Esophagus (tissue), 2 donors: ENCODE data around the gene PAXX. TPM values are rescaled to one million over a fixed set of nuclear protein-coding genes. Genes with fewer than 3 reads are reported as not detected.

Source experiments
- H3K27ac ChIP-seq, 2 donors: one replicate each; pipeline ENCODE4 v1.5.1; 2013; ENCODE audit warnings: low read depth in 2 of 2, mild to moderate bottlenecking in 2 of 2, inconsistent platforms in 1 of 2, low read length in 1 of 2, moderate library complexity in 1 of 2
- H3K27me3 ChIP-seq, 2 donors: one replicate each; pipeline ENCODE4 v1.6.1; 2013; ENCODE audit warnings: low read length in 2 of 2, control low read depth in 1 of 2, mild to moderate bottlenecking in 1 of 2; ENCODE audit not compliant: insufficient read depth in 2 of 2, control insufficient read depth in 1 of 2
- H3K36me3 ChIP-seq, 2 donors: one replicate each; pipeline ENCODE4 v1.6.1; 2013; ENCODE audit warnings: low read length in 1 of 2; ENCODE audit not compliant: control insufficient read depth in 2 of 2, insufficient read depth in 2 of 2
- H3K4me1 ChIP-seq, 2 donors: one replicate each; pipeline ENCODE4 v1.6.1; 2013; ENCODE audit warnings: low read length in 1 of 2; ENCODE audit not compliant: control insufficient read depth in 2 of 2, insufficient read depth in 2 of 2
- H3K4me3 ChIP-seq, 2 donors: one replicate each; pipeline ENCODE4 v1.5.1; 2013; ENCODE audit warnings: low read length in 2 of 2, mild to moderate bottlenecking in 2 of 2, low read depth in 1 of 2, moderate library complexity in 1 of 2
- H3K9me3 ChIP-seq, 2 donors: one replicate each; pipeline ENCODE4 v1.6.1; 2013; ENCODE audit warnings: mild to moderate bottlenecking in 2 of 2, low read depth in 1 of 2, low read length in 1 of 2, moderate library complexity in 1 of 2; ENCODE audit not compliant: control insufficient read depth in 2 of 2, insufficient read depth in 1 of 2
- WGBS, 2 donors: extraction: QIAGEN DNeasy Blood & Tissue Kit; methylation state at CpG; one replicate each; pipeline ENCODE4 v1.1.7; 2013; 5-methylcytosine and 5-hydroxymethylcytosine counted together
- polyA plus RNA-seq, 2 donors: library from polyadenylated mRNA; stranded (reverse); fragments of 200-250 nt; gene quantifications; one replicate each; pipeline ENCODE4 v1.2.3, GENCODE V29; 2013
- donor health status: healthy with polysubstance abuse.
- donor health status: Bipolar disorder and iron deficiency.

The PAXX gene
- polyA plus RNA-seq, 2 donors, result 49.7 to 119 TPM

DNA sequence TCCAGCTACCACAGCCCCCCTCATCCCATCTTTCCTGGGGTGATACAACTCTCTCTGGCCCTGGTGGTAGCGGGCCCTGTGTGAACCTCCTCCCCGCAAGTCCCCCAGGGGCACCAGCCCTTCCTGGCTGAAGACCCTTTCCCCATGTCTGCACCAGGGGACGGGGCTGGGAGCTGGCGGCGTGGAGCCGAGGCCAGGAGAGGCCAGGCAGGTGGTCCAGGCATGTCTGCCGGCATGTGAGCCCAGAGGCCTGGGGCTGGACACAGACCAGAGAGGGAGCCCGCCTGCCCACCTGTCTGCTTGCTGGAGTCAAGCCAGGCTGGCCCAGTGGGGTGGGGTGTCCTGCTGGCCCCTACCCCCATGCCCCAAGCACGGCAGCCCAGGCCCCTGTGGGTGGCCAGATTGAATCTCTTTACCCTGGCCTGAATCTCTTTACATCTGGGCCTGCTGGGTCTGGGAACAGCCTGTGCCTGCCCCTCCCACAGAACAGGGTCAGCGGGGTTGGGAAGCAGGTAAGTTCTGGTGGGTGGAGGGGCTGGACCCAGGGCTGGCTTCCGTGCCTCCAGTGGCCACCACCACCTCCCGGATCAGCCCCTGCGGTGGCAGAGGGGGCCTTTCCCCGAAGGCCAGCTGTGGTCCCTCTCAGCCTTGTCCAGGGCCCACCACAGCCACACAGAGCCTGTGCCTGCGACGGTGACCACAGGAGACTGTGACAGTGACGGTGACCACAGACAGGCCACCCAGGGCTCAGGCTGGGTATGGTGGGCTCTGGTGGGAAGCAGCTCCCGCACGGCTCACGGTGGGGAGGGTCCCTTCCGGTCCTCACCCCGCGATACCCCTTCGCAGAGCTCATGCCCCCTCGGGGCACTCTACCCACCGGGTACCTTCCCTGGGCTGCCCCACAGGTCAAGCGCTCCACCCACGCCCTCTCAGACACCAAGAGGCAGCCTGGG is 33.0 kb upstream of the PAXX start:
- no peaks in the 10 kb centered on the region for H3K36me3 ChIP-seq
- whole genome bisulfite sequencing, 2 donors, result 89% methylated on average over 26 to 28 of the region's 28 CpGs
- peaks cover 6 to 12% of the 10 kb centered on the region in 2 donors for H3K4me1 ChIP-seq
- H3K27me3 ChIP-seq, result no peaks in the 10 kb centered on the region
- no peaks in the 10 kb centered on the region for H3K9me3 ChIP-seq
- H3K4me3 ChIP-seq, result no peak overlapping the region
- no peak overlapping the region for H3K27ac ChIP-seq

DNA sequence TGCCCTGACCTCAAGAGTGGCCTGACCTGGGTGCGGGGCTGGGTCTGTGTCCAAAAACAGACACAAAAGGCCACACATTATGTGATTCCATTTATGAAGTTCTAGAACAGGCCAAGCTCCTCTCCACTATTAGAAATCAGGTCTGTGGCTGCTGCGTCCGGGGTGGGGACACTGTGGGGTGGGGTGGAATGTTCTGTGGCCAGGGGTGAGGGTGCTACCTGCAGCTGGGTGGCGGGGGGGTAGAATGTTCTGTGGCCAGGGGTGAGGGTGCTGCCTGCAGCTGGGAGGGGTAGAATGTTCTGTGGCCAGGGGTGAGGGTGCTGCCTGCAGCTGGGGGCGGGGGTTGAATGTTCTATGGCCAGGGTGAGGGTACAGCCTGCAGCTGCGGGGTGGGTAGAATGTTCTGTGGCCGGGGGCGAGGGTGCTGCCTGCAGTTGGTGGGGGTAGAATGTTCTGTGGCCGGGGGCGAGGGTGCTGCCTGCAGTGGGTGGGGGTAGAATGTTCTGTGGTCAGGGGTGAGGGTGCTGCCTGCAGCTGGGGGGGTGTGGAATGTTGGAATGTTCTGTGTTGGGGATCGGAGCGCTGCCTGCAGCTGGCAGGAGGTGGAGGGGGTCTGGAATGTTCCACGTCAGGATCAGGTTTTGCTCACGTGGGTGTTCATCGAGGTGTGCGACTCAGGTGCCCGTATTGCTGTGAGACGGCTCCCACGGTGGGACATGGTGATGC is 31.8 kb upstream of the PAXX start:
- no peaks in the 10 kb centered on the region for H3K9me3 ChIP-seq
- H3K36me3 ChIP-seq, result no peaks in the 10 kb centered on the region
- H3K27ac ChIP-seq, result no peak overlapping the region
- H3K27me3 ChIP-seq, result no peaks in the 10 kb centered on the region
- WGBS, 2 donors, result 81% methylated on average over 19 of the region's 19 CpGs
- H3K4me3 ChIP-seq, result no peak overlapping the region
- H3K4me1 ChIP-seq, result peaks cover 6 to 15% of the 10 kb centered on the region in 2 donors

DNA sequence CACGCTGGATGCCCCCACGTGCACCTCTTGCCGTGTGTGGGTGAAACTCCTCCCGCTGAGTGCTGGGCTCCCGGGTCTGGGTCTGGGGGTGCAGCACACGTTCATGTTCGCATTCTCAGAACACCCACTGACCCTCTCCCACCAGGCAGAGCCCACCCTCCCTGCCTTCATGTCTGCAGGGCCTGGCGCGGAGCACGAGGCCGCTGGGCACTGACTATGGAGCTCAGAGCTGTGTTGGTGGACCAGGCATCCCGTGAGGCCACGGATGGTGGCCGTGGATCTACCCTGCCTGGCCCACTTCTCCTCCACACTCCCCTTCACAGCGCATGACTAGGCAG is 31.3 kb upstream of the PAXX start:
- no peaks in the 10 kb centered on the region for H3K27me3 ChIP-seq
- H3K9me3 ChIP-seq, result no peaks in the 10 kb centered on the region
- peaks cover 6 to 16% of the 10 kb centered on the region in 2 donors for H3K4me1 ChIP-seq
- no peaks in the 10 kb centered on the region for H3K36me3 ChIP-seq
- 74 to 76% methylated on average over 15 of the region's 15 CpGs for whole genome bisulfite sequencing, 2 donors
- no peak overlapping the region for H3K27ac ChIP-seq
- no peak overlapping the region for H3K4me3 ChIP-seq

DNA sequence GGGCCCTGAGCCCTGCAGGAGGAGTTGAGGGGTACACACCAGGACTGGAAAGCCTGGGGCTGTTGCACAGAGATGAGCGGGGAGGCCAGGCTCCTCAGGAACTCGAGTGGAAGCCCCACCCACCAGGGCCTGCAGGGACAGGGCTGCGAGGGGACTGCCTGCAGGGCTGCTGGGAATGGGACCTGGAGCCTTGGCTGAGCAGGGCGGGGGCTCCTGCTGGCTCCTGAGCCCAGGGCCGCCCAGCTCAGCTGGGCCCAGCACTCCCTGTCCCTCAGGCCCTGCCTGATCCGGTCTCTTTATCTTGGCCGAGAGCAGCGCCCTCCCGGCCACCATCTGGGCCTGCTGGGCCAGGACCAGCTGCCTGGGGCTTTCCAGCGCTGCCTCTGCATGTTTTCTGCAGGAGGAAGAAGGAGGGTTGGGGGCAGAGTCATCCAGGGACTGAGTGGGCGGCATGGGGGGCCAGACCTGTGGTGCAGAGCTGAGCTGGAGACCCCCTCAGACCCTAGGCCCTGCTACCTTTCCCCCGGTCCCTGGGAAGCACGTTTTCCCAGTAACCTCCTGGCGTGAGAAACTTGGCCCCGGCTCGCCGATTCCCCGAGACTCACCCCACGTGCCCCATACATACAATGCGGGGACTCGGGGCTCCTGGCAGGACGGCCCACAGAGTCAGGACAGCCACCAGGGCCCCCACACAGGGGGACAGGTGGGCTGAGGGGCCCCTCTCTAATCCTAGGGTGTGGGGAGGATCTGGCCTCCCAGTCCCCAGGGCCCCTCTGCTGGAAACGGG is 30.8 kb upstream of the PAXX start:
- Histone ChIP-seq H3K4me1 (peaks cover 6 to 17% of the 10 kb centered on the region in 2 donors), H3K36me3 (no peaks in the 10 kb centered on the region), H3K27ac (peak overlapping the region in 1 of 2 donors; percentile 26), H3K4me3 (no peak overlapping the region), H3K9me3 (no peaks in the 10 kb centered on the region), H3K27me3 (no peaks in the 10 kb centered on the region)
- WGBS, 2 donors, result 50 to 57% methylated on average over 21 to 23 of the region's 23 CpGs

DNA sequence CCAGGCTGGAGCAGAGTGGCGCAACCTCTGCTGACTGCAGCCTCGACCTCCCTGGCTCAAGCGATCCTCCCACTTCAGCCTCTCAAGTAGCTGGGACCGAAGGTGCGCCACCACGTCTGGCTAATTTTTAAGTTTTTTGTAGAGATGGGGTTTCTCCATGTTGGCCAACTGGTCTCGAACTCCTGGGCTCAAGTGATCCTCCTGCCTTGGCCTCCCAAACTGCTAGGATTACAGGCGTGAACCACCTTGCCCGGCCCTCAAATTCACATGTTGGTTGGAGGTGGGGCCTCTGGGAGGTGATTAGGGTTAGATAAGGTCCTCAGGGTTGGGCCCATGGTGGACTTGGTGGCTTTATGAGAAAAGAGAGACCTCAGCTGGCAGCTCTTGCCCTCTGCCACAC is 30.1 kb upstream of the PAXX start:
- 95 to 96% methylated on average over 9 of the region's 9 CpGs for WGBS, 2 donors
- no peaks in the 10 kb centered on the region for H3K27me3 ChIP-seq
- H3K4me1 ChIP-seq, result peaks cover 6 to 17% of the 10 kb centered on the region in 2 donors
- no peaks in the 10 kb centered on the region for H3K9me3 ChIP-seq
- H3K4me3 ChIP-seq, result no peak overlapping the region
- H3K36me3 ChIP-seq, result no peaks in the 10 kb centered on the region
- no peak overlapping the region for H3K27ac ChIP-seq

DNA sequence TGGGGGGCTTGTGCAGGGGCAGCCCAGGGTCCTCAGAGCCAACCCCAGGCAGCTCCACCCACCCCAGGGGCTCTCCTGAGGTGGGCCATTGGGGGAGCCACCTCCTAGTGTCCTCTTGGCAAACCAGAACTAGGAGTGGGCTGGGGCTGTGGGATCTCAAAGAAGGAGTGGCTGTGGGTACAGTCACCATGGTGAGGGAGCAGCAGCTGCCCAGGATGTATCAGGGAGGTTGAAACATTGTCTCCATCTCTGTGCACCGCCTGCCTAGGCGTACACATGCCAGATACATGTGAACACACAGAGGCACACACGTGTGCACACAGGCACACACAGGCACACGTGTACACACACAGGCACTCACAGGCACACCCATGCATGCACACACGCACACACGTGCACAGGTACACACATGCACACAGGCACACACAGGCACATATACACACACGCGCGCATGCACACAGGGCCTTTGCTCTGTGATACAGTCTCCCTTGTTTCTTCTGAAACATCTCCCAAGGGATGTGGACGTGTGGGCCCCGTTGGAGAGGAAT is 29.4 kb upstream of the PAXX start:
- 86 to 87% methylated on average over 11 of the region's 11 CpGs for WGBS, 2 donors

DNA sequence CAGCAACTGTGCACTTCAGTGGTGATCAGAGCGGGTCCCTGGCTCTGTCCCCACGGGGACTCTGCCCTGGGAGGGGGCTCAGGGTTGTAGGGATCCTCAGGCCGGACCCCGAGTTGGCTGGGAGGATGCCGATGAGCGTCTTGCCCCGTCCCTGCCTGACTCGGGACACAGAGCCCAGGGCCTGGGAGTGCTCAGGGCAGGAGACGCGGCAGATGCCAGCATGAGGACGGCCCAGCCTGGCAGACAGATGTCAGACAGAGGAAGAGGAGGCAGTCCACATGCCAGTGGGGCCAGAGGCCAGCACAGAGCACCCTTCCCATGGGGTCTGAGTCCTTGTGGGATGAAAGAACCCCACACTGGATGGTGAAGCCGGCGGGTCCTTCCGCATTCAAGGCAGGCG is 28.9 kb upstream of the PAXX start:
- Histone ChIP-seq H3K36me3 (no peaks in the 10 kb centered on the region), H3K27me3 (no peaks in the 10 kb centered on the region), H3K4me1 (peaks cover 6 to 17% of the 10 kb centered on the region in 2 donors), H3K9me3 (no peaks in the 10 kb centered on the region), H3K27ac (peak overlapping the region in 1 of 2 donors; percentile 6), H3K4me3 (no peak overlapping the region)
- WGBS, 2 donors, result 77 to 85% methylated on average over 15 of the region's 15 CpGs

More for the DNA sequence above, 29.4 kb upstream of the PAXX start:
- H3K27me3 ChIP-seq, result no peaks in the 10 kb centered on the region
- H3K36me3 ChIP-seq, result no peaks in the 10 kb centered on the region
- H3K9me3 ChIP-seq, result no peaks in the 10 kb centered on the region
- H3K27ac ChIP-seq, result no peak overlapping the region
- H3K4me1 ChIP-seq, result peaks cover 6 to 17% of the 10 kb centered on the region in 2 donors
- no peak overlapping the region for H3K4me3 ChIP-seq

DNA sequence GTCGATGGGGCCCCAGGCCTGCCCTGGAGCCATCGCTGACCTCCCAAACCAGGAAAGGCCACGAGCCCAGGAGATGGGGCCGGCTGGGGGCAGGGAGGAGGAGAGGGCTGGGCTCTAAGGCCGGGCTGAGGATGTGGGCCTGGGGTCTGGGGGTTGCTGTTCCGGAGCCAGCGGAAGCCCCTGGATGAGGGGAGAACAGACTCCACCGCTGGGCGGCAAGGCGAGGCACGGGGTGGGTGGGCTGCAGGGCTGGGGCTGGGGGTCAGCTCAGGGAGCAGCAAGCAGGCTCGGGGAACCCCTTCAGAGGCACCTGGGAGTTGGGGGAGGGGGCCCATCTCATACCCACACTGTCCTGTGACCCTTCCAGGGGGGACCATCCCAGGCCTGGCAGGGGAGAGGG is 28.5 kb upstream of the PAXX start:
- no peaks in the 10 kb centered on the region for H3K27me3 ChIP-seq
- H3K9me3 ChIP-seq, result no peaks in the 10 kb centered on the region
- no peak overlapping the region for H3K27ac ChIP-seq
- no peak overlapping the region for H3K4me3 ChIP-seq
- H3K4me1 ChIP-seq, result peaks cover 6 to 17% of the 10 kb centered on the region in 2 donors
- H3K36me3 ChIP-seq, result no peaks in the 10 kb centered on the region
- WGBS, 2 donors, result 83 to 88% methylated on average over 12 of the region's 12 CpGs

DNA sequence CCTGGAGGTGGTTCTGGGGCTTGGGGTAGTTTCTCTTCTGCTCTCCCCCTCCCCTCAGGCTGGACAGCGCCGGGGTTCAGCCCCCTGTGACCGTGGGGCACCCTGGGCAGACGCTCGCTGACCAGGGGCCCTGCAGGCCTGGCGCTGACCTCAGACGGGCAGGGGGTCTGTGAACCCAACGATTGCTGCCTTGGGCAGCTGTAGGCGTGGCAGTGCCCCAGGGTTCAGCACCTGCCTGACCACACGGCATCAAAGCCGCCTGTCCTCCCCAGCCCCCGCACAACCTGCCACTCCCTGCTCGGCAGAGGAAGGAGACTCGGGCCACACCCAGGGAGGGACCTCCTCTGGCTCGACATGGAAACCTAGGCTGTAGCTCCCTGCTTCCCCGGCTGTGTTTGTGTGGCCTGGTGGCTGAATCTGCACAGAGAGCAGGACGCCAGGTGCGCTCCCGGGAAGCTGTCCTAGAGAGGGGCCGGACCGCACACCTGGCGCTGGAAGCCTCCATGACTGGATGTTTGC is 28.0 kb upstream of the PAXX start:
- Histone ChIP-seq H3K4me1 (peaks cover 6 to 17% of the 10 kb centered on the region in 2 donors), H3K4me3 (no peak overlapping the region), H3K27ac (no peak overlapping the region), H3K9me3 (no peaks in the 10 kb centered on the region), H3K36me3 (no peaks in the 10 kb centered on the region), H3K27me3 (no peaks in the 10 kb centered on the region)
- 49 to 56% methylated on average over 20 to 22 of the region's 22 CpGs for WGBS, 2 donors
